OCI-LY1 (cell line): Measurements from ENCODE around the gene GABRD.

ENCODE experiments used
- CTCF ChIP-seq: fragments of 200-600 bp; sonication (generic), shearing (Covaris generic); IDR thresholded peaks from 2 replicates; pipeline ENCODE4 v1.5.1; 2017; ENCODE audit warnings: mild to moderate bottlenecking, antibody characterized with exemption, low read length, moderate library complexity, mixed read lengths
- EZH2 ChIP-seq: fragments of 200-600 bp; sonication (generic), shearing (Covaris generic); IDR thresholded peaks from 2 replicates; pipeline ENCODE4 v1.8.0; 2017; ENCODE audit warnings: borderline replicate concordance, mixed run types, mild to moderate bottlenecking, antibody characterized with exemption, low read length, moderate library complexity, mixed read lengths

GRCh38 chr1:2021550-2021949 is 2.4 kb downstream of the GABRD start:
- TF ChIP-seq EZH2: no peak
- no peak for TF ChIP-seq CTCF
